NCI-H2029 treated with DMSO at 0.1 percent for 48 hours (cell line): ENCODE data around the gene PIM3.
A peak's percentile ranks its signal among the peaks of the same experiment; 100 is the strongest.

Experiments used
- DNase-seq: peaks from one replicate; lab custom pipeline; 2025; lab: John Stamatoyannopoulos, UW

The PIM3 gene

GRCh38 chr22:50008151-50009040 is 47.8 kb downstream of the PIM3 start:
- peak; percentile 63 for DNase-seq

GRCh38 chr22:50009251-50009650 is 48.7 kb downstream of the PIM3 start:
- DNase-seq = no peak

- no peak for DNase-seq
Observed at GRCh38 chr22:50009765-50010675, 49.4 kb downstream of the PIM3 start.

GRCh38 chr22:50010676-50011446 is 50.3 kb downstream of the PIM3 start:
- no peak for DNase-seq

GRCh38 chr22:50011447-50012210 is 51.1 kb downstream of the PIM3 start:
- DNase-seq = peak; percentile 41

GRCh38 chr22:50012211-50013181 is 51.9 kb downstream of the PIM3 start, which contains the start of gene IL17REL:
Gene IL17REL, minus strand, starts transcription at chr22:50012765. Its CDS starts 119 bp downstream, at chr22:50012646.
- DNase-seq = no peak
